Cortex of kidney (tissue), 1 donor: ENCODE measurements around the gene TRPV2.

Experiments used
- DNase-seq: peaks from one replicate; lab custom pipeline; 2025; lab: John Stamatoyannopoulos, UW

Gene TRPV2

GRCh38 chr17:16473044-16474011 lies 58.0 kb downstream of the TRPV2 start:
- no peak for DNase-seq

- DNase-seq, result no peak
These were observed 58.8 kb downstream of the TRPV2 start for GRCh38 chr17:16474012-16474725.

- DNase-seq, result no peak
These were observed 59.9 kb downstream of the TRPV2 start for GRCh38 chr17:16475179-16475704.

GRCh38 chr17:16477255-16477654 lies 61.9 kb downstream of the TRPV2 start:
- DNase-seq, result no peak

- DNase-seq, result no peak
These were observed 62.3 kb downstream of the TRPV2 start for GRCh38 chr17:16477666-16478065.

GRCh38 chr17:16478649-16479048 lies 63.3 kb downstream of the TRPV2 start:
- DNase-seq, result no peak

GRCh38 chr17:16479264-16479663 lies 63.9 kb downstream of the TRPV2 start:
- DNase-seq, result no peak

- DNase-seq, result no peak
These were observed 65.6 kb downstream of the TRPV2 start for GRCh38 chr17:16480995-16481394.

GRCh38 chr17:16482253-16482652 lies 66.9 kb downstream of the TRPV2 start:
- no peak for DNase-seq

- no peak for DNase-seq
These were observed 67.8 kb downstream of the TRPV2 start for GRCh38 chr17:16483021-16483645.

- no peak for DNase-seq
These were observed 69.2 kb downstream of the TRPV2 start for GRCh38 chr17:16484445-16485175.
